ENCODE data around the gene CNOT4.

- TF ChIP-seq REST (IDR thresholded peaks at IDR 0.05; ENCODE audit: low read depth) (no peak), NFIC (IDR thresholded peaks at IDR 0.05) (no peak), RAD21 (IDR thresholded peaks at IDR 0.05; ENCODE audit: low read depth) (no peak), CREB1 (IDR thresholded peaks at IDR 0.05; ENCODE audit: low read depth) (no peak), TAF1 (IDR thresholded peaks at IDR 0.05; ENCODE audit: low read depth) (no peak), EGR1 (IDR thresholded peaks at IDR 0.05) (no peak), MAX (IDR thresholded peaks at IDR 0.05) (no peak), TCF12 (IDR thresholded peaks at IDR 0.05; ENCODE audit: low read depth) (no peak), TEAD4 (IDR thresholded peaks at IDR 0.05) (no peak), CEBPB (IDR thresholded peaks at IDR 0.05) (no peak)
Observed at GRCh38 chr7:135365721-135366120, 144.2 kb downstream of the CNOT4 start.
